NCI-H2029 (cell line): Measurements from ENCODE around the gene MORC1.
A peak's percentile ranks its signal among the peaks of the same experiment; 100 is the strongest.

Experiments used
- DNase-seq: peaks from one replicate; lab custom pipeline; 2025; lab: John Stamatoyannopoulos, UW

Gene MORC1

GRCh38 chr3:108946292-108947285 lies 171.3 kb downstream of the MORC1 start:
- DNase-seq = no peak

GRCh38 chr3:108940568-108941263 lies 177.2 kb downstream of the MORC1 start:
- DNase-seq = no peak

GRCh38 chr3:108940166-108940565 lies 177.8 kb downstream of the MORC1 start:
- DNase-seq = no peak

- no peak for DNase-seq
Observed at GRCh38 chr3:108936924-108937689, 180.8 kb downstream of the MORC1 start.

GRCh38 chr3:108931035-108931434 lies 186.9 kb downstream of the MORC1 start:
- no peak for DNase-seq

GRCh38 chr3:108918866-108919265 lies 199.1 kb downstream of the MORC1 start:
- no peak for DNase-seq

- DNase-seq = peak; percentile 50
Observed at GRCh38 chr3:108914774-108915641, 202.9 kb downstream of the MORC1 start.

- DNase-seq = no peak
Observed at GRCh38 chr3:108909799-108910198, 208.1 kb downstream of the MORC1 start.
